HL-60/S4 (cell line): ENCODE data around the gene NADK.
"Not testable (repeated sequence)": the region's sequence is repeated elsewhere in the genome, so short reads cannot be mapped to it uniquely, and the experiment has no call there.

ENCODE experiments used
- in situ Hi-C: fragments of 300-500 bp; cut with MboI; formaldehyde crosslinking; loops from 2 replicates; pipeline ENCODE4 v1.14.3; 2022; ENCODE audit warnings: low sequenced_read_pairs

The NADK gene

GRCh38 chr1:1749941-1750340 is 28.3 kb downstream of the NADK start:
- in situ Hi-C loops, result not testable (repeated sequence)

GRCh38 chr1:1748686-1749321 is 29.5 kb downstream of the NADK start:
- in situ Hi-C loops, result no loop called here

DNA sequence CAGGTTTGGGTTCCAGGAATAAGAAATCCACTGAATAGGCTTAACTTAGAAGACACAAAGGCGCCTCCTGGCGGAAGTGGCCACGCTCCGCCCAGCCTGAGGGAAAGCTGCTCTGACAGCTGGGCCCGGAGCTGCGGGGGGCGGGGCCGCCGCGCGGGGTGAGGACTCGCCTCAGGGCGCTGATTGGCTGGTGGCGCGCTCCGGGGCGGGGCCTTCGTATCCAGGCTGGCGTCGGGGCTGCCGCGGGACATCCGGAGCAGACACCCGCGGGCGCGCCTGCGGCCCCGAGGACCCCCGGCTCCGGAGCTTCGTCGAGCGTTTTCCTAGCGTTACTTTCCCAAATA is 31.7 kb downstream of the NADK start:
- in situ Hi-C loops, result not testable (repeated sequence)

GRCh38 chr1:1745651-1746565 is 32.4 kb downstream of the NADK start:
- in situ Hi-C loops, result not testable (repeated sequence)

DNA sequence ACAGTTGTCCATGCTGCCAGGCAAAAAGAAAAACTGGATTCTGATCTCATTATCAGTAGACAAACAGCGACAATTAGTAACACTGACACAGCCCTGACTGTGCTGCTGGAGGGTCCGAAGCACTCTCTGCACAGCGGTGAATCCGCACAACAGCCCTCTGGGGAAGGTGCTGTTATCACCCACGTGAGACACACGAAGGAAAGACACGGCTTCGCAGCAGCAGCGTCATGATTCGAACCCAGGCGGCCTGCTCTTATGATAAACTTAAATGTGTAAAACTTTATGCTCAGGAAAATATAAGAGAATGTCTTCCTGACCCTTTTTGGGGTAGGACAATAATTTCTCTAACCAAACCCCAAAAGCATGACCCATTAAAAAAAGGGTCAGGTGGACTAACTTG is 35.7 kb downstream of the NADK start:
- in situ Hi-C loops, result not testable (repeated sequence)

DNA sequence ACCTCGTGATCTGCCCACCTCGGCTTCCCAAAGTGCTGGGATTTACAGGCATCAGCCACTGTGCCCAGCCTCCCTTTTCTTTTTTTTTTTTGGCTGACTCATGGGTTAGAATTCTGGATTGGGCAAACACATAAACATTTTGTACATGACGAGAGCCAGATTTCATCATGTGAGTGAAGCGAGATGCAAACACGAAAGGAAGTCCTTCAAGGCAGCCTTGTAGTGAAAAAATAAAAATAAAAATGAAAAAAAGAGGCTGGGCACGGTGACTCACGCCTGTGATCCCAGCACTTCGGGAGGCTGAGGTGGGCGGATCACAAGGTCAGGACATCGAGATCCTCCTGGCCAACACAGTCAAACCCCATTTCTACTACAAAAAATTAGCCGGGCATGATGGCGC is 37.3 kb downstream of the NADK start:
- in situ Hi-C loops, result not testable (repeated sequence)

- in situ Hi-C loops, result not testable (repeated sequence)
Observed at GRCh38 chr1:1738799-1739337, 39.4 kb downstream of the NADK start.

GRCh38 chr1:1737675-1738590 is 40.3 kb downstream of the NADK start:
- in situ Hi-C loops, result not testable (repeated sequence)

- in situ Hi-C loops, result no loop called here
Observed at GRCh38 chr1:1732381-1732780, 45.9 kb downstream of the NADK start.

GRCh38 chr1:1730870-1731269 is 47.4 kb downstream of the NADK start:
- in situ Hi-C loops, result no loop called here

- in situ Hi-C loops, result not testable (repeated sequence)
Observed at GRCh38 chr1:1730230-1730629, 48.0 kb downstream of the NADK start.

GRCh38 chr1:1729116-1729816 is 49.0 kb downstream of the NADK start:
- in situ Hi-C loops, result not testable (repeated sequence)

DNA sequence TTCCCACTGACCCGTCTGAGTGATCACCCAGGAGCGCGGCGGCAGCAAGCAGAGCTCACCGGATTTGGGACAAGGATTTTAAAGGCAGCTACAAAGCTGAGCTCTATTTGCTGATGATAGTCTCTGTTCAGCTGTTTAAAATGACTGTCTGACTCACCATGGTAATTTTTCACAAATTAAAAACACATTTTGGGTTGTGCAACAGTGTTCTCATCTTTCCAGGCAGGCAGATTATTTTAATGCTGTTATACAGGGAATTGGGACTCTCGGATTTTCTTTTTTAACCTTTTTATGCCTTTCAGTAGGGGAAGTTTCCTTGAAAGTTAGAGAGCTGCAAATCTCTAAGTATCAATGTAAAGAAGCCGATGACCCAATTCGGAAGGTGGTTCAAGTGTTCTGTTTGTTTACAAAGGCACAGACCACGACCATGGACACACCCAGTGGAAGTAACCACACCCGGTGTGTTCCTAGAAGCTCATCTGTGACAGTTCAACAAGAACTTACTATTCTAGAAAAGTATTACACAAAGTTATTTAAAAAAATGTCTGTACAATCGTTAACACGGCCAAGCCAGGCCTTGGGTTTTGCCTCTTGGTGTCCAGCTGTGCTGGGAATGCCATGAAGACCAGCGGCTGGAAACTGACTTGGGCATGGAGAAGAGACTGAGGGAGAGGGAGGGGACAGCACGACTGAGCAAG is 49.8 kb downstream of the NADK start:
- in situ Hi-C loops, result not testable (repeated sequence)

- in situ Hi-C loops, result not testable (repeated sequence)
Observed at GRCh38 chr1:1727131-1727651, 51.1 kb downstream of the NADK start.

DNA sequence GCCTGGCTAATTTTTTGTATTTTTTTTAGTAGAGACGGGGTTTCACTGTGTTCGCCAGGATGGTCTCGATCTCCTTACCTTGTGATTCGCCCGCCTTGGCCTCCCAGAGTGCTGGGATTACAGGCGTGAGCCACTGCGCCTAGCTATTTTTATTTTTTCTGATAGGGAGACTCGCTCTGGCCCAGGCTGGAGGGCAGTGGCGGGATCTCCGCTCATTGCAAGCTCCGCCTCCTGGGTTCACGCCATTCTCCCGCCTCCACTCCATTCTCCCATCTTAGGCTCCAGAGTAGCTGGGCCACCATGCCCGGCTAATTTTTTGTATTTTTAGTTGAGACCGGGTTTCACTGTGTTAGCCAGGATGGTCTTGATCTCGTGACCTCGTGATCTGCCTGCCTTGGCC is 52.2 kb downstream of the NADK start:
- in situ Hi-C loops, result not testable (repeated sequence)

DNA sequence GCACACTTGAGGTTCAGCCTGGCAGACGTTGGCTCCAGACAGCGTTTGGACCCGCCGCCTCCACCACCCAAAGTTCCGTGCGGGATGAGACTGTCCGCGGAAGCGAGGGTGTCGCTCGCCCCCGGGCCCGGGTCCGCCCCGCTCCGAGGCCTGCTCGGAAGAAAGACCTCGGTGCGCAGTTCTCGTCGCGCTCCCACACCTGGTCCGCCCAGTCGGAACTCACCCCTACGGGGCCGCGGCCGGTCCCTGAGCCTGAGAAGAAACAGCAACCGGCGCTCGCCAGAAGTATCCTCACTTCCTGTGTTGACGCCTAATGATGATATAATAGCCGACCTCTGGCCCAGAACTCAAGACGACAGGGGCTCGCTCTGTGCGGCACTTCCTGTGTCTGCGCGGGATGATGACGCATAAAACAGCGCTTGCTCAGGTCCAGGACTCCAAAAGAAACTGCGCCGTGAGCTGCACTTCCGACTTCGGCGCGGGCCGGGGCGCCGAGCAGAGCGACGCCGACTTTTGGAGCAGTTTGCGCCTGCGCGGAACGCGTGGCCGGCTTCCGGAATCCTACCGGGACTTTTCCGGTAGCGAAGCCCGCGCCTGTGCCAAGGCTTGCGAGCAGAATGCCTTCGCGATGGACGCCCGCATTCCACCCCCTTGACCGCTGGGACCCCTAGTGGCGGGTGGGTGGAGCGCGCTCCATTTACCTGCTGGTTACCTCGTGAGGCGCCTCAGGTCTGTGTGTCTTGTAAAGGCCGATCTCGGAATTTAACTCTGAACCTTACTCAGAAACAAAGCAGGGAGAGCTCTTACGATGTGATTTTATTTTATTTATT is 54.0 kb downstream of the NADK start, which contains the start of gene CDK11A:
CDK11A (minus strand) TSS at position 323 of the 830 bp plus-strand sequence. CDS start 1,539 bp downstream, outside the sequence.
- in situ Hi-C loops, result not testable (repeated sequence)

DNA sequence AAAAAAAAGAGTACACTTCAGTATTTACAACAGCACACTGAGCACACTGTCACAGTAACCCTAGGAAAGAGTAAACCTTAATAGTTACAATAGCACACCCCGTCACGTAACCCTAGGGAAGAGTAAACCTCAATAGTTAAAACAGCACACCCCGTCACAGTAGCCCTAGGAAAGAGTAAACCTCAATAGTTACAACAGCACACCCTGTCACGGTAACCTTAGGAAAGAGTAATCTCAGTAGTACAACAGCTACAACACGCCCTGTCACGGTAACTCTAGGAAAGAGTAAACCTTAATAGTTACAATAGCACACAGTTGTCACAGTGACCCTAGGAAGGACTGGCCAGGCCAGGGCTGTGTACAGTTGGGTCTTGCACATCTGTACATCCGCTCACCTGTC is 57.1 kb downstream of the NADK start:
- in situ Hi-C loops, result no loop called here

DNA sequence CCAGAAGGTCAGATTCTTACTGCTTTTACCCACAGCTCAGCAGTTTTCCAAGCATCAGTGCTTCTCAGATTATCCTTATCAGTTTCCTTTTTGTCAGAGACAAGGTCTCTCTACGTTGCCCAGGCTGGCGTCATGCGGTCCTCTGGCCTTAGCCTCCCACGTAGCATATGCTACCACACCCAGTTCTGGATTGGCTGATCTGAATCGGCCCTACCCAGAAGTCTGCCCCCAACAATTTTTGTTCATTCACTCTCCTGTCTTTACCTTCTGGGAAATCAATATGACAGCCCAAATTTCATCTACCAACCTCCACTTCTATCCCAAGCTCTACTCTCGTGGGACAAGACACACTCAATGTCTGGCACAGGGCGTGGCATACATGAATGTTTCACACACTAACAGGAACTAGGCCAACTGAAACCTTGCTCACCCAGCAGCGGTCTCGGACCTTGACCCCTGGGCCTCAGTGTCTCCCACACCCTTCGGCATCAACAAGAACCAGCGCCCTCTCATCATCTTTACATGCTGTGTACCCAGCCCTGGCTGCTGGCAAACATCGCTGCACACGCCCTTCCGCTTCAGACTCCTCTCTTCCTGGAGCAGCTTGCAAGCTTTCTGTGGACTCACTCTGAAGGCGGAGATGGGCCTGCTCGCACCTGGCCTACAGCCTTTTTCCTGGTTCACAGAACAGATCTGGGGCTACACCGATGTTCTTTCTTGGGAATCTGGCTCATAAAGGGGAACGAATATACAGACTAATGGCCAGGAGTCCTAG is 63.0 kb downstream of the NADK start:
- in situ Hi-C loops, result not testable (repeated sequence)
